Inflammatory macrophage treated with lipopolysaccharide for 4 hours (primary cell): ENCODE results near the gene SGMS1.
"Not testable (repeated sequence)": the region's sequence is repeated elsewhere in the genome, so short reads cannot be mapped to it uniquely, and the experiment has no call there.

Experiments
- DNase-seq: peaks from one replicate; pipeline ENCODE4 v3.0.0-alpha.2; 2020

The SGMS1 gene

GRCh38 chr10:50452603-50453002 is 171.2 kb downstream of the SGMS1 start:
- DNase-seq: peak; percentile 30

GRCh38 chr10:50447691-50448090 is 176.1 kb downstream of the SGMS1 start:
- DNase-seq: peak; percentile 23

- not testable (repeated sequence) for DNase-seq
These were observed 178.0 kb downstream of the SGMS1 start for GRCh38 chr10:50445777-50446176.

- no peak for DNase-seq
These were observed 183.3 kb downstream of the SGMS1 start for GRCh38 chr10:50440489-50440888.

- DNase-seq: no peak
These were observed 183.9 kb downstream of the SGMS1 start for GRCh38 chr10:50439806-50440205.

DNA sequence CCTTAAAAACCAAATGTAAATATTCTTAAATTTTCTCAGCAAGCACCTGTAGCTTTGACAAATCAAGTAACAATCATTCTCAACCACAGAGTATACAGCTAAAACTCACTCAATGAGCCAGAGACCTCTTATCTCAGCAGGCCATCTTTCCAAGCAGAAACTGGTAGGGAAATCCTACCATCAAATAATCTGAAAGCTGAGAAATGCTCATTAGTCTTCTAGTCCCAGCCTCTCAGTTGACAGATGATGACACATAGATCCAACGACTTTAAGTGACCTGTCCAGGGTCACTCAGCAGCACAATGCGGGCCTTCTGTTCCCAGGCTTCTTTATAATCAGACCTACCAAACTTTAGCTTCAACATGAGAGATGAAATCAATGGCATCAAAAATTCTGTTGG is 184.6 kb downstream of the SGMS1 start:
- DNase-seq: no peak

GRCh38 chr10:50438049-50438936 is 185.5 kb downstream of the SGMS1 start:
- peak; percentile 61 for DNase-seq

DNA sequence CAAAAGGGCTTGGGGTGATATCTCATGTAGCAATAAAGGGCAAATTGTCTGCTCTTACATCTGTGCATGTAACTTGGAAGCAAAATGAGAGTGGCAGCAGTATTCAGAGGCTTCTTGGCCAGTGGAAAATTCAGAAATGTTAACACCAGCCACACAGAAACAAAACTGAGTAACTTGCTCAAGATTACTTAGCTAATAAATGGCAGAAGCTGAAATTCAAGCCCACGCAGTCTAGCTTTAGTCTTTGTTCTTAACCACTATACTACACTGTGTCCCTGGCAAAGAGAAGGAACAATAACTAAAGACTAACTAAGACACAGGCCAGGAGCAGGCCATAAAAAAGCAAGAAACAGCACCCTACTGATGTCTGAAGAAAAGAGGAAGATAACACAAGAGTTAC is 186.5 kb downstream of the SGMS1 start:
- peak; percentile 41 for DNase-seq

GRCh38 chr10:50436805-50437204 is 187.0 kb downstream of the SGMS1 start:
- DNase-seq: no peak

- no peak for DNase-seq
These were observed 191.3 kb downstream of the SGMS1 start for GRCh38 chr10:50432211-50433009.

- no peak for DNase-seq
These were observed 192.0 kb downstream of the SGMS1 start for GRCh38 chr10:50431791-50432190.

- peak; percentile 89 for DNase-seq
These were observed 192.6 kb downstream of the SGMS1 start for GRCh38 chr10:50431133-50431532.

DNA sequence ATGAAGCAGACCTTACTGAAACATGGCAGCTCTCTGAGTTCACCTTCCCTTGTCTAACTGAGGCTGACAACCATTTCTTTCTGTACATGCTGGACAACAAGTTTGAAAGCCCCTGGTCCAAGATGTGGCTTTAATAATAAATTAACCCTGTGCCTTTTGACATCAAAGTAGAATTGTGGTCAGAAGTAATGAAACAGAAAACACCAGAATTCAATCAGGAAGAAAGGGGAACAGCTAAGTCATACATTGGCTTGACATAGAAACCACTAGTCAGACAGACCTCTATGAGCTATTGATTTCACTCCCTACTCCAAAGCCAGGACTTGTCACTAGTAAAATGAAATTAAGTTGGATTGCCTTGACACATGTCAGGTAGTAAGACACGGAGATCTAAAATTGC is 197.3 kb downstream of the SGMS1 start:
- peak; percentile 49 for DNase-seq

- DNase-seq: not testable (repeated sequence)
These were observed 198.5 kb downstream of the SGMS1 start for GRCh38 chr10:50425215-50425614.

GRCh38 chr10:50423448-50423847 is 200.3 kb downstream of the SGMS1 start:
- DNase-seq: no peak

GRCh38 chr10:50422259-50422658 is 201.5 kb downstream of the SGMS1 start:
- DNase-seq: peak; percentile 75

- peak; percentile 74 for DNase-seq
These were observed 202.6 kb downstream of the SGMS1 start for GRCh38 chr10:50421026-50421719.

DNA sequence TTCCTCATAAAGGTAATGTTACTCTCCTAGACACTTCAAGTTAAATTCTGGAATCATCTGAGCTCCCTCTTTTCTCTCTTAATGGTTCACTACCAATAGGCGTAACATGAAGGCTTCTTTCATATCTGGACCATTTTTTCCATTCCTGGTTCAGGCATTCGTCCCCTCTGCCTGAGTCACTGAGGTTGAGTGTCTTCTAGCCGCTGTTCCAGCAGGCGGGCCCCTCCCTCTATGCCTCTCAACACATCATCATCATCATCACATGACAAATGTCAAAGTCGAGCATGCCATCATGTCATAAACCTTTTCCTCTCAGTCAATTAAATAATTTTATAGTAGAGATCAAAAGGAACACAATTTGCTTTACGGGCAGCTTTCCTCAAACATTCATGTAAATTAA is 203.6 kb downstream of the SGMS1 start:
- DNase-seq: no peak

- no peak for DNase-seq
These were observed 204.0 kb downstream of the SGMS1 start for GRCh38 chr10:50419756-50420155.

GRCh38 chr10:50419091-50419490 is 204.7 kb downstream of the SGMS1 start:
- no peak for DNase-seq

DNA sequence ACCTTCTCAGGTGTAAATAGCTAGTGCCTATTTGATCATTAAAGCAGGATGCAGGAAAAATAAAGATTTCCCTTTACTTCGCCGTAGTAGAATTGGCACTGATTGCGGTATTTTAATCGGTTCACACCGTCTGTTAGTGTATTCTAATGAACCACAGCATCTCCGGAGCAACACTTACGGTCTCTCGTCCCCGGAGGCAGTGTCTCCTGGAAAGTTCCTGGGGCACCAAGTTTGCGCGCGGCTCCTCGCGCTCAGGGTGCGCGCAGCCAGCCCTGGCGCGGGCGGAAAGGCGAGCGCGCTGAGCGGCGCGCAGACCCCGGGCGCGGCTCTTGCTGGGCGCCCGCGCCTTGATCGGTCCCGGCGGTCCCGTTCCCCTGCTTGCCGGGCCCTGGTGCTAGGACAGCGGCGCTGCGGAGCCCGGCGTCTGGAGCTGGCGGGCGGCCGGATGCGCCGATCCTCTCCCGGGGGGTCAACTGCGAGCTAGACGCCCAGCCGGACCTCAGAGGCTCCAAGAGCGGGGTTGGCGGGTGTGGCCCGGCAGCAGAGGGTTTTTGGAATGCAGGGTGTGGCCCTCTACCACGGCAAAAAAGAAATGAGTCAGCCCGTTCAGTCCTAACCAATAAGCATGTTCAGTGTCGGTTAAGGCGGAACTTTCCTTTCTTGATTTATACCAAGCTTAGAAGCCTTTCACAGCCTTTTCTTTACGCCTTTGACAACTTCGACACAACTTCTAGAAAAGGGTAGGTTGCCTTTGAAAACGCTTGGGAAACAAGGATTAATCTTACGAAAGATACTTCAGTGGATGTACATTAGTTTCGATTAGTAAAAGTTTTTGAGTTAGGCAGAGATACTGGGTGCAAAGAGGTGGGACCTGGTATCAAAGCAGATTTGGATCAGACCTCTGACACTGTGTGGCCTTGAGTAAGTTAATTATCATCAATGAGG is 205.6 kb downstream of the SGMS1 start:
- DNase-seq: peak; percentile 91

- DNase-seq: peak; percentile 80
These were observed 206.3 kb downstream of the SGMS1 start for GRCh38 chr10:50417486-50417885.
